Rectal smooth muscle tissue (tissue), 1 donor: ENCODE measurements around the gene DRC7.

Source experiments
- H3K27ac ChIP-seq: one replicate; pipeline ENCODE4 v1.7.0; 2013; ENCODE audit warnings: low read depth, low read length, inconsistent platforms
- H3K27me3 ChIP-seq: one replicate; pipeline ENCODE4 v1.7.0; 2013; ENCODE audit warnings: low read length; ENCODE audit not compliant: control insufficient read depth, insufficient read depth
- H3K36me3 ChIP-seq: one replicate; pipeline ENCODE4 v1.7.0; 2013; ENCODE audit warnings: low read length; ENCODE audit not compliant: control insufficient read depth, insufficient read depth
- H3K4me1 ChIP-seq: one replicate; pipeline ENCODE4 v1.7.0; 2013; ENCODE audit warnings: low read length; ENCODE audit not compliant: control insufficient read depth, insufficient read depth
- H3K4me3 ChIP-seq: one replicate; pipeline ENCODE4 v1.7.0; 2013; ENCODE audit warnings: low read length
- H3K9ac ChIP-seq: one replicate; pipeline ENCODE4 v1.7.0; 2013; ENCODE audit warnings: low read length

Gene DRC7

GRCh38 chr16:57683636-57684545 is 10.7 kb upstream of the DRC7 start:
- Histone ChIP-seq H3K4me1 (no peaks in the 10 kb centered on the region), H3K9ac (no peak overlapping the region), H3K27ac (no peak overlapping the region), H3K36me3 (no peaks in the 10 kb centered on the region), H3K27me3 (no peaks in the 10 kb centered on the region), H3K4me3 (no peak overlapping the region)

DNA sequence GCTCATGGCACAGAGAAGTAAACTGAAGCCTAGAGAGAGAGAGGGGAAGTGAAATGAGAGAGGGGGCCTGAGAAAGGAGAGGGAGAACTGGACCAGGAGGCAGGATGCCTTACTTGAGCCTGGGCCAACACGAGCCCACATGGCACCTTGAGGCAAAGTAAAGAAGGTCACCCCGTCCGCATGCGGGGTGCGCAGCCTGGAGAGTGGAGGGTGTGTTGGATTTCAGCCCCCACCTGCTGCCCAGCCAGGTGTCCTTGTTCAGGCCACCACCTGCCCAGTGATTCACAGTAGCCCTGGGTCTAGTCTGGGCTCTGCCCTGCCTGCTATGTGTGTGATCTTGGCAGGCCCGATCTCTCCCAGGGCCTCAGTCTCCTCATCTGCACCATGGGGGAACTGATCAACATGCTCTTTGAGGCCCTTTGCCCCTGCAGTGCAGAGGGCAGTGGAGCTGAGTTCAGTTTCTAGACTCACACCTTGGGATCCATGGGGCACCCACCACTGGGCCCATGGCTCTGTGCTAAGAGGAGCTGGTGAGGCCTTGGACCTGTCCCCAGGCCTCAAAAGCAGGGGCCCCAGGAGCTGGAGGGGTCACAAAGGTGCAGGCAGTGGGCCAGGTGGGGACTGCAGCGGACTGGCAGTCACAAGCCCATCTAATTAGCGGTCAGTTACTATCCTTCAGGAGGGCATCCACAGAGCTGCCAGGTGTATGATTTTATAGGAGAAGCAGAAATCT is 9.8 kb upstream of the DRC7 start:
- peaks cover 4% of the 10 kb centered on the region for H3K27me3 ChIP-seq
- no peak overlapping the region for H3K27ac ChIP-seq
- no peak overlapping the region for H3K4me3 ChIP-seq
- H3K36me3 ChIP-seq, result no peaks in the 10 kb centered on the region
- no peaks in the 10 kb centered on the region for H3K4me1 ChIP-seq
- H3K9ac ChIP-seq, result no peak overlapping the region

DNA sequence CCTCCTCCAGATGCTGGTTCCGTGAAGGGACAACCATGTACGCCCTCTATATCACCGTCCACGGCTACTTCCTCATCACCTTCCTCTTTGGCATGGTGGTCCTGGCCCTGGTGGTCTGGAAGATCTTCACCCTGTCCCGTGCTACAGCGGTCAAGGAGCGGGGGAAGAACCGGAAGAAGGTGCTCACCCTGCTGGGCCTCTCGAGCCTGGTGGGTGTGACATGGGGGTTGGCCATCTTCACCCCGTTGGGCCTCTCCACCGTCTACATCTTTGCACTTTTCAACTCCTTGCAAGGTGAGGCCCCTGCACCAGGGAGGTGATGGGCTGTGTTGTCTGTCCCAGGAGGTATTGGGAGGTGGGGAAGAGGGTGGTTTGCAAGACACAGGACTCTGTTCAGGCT is 9.0 kb upstream of the DRC7 start:
- H3K4me3 ChIP-seq, result no peak overlapping the region
- no peaks in the 10 kb centered on the region for H3K4me1 ChIP-seq
- peaks cover 5% of the 10 kb centered on the region for H3K27me3 ChIP-seq
- H3K36me3 ChIP-seq, result no peaks in the 10 kb centered on the region
- H3K9ac ChIP-seq, result no peak overlapping the region
- no peak overlapping the region for H3K27ac ChIP-seq

GRCh38 chr16:57686577-57686976 is 8.0 kb upstream of the DRC7 start:
- Histone ChIP-seq H3K27ac (no peak overlapping the region), H3K27me3 (peaks cover 5% of the 10 kb centered on the region), H3K36me3 (no peaks in the 10 kb centered on the region), H3K4me1 (no peaks in the 10 kb centered on the region), H3K9ac (no peak overlapping the region), H3K4me3 (no peak overlapping the region)

- H3K4me1 ChIP-seq, result no peaks in the 10 kb centered on the region
- H3K4me3 ChIP-seq, result no peak overlapping the region
- peaks cover 5% of the 10 kb centered on the region for H3K27me3 ChIP-seq
- H3K36me3 ChIP-seq, result no peaks in the 10 kb centered on the region
- no peak overlapping the region for H3K9ac ChIP-seq
- H3K27ac ChIP-seq, result no peak overlapping the region
Measured at GRCh38 chr16:57687363-57687929, 7.2 kb upstream of the DRC7 start.

- no peaks in the 10 kb centered on the region for H3K36me3 ChIP-seq
- H3K9ac ChIP-seq, result no peak overlapping the region
- H3K4me3 ChIP-seq, result no peak overlapping the region
- peaks cover 5% of the 10 kb centered on the region for H3K27me3 ChIP-seq
- no peaks in the 10 kb centered on the region for H3K4me1 ChIP-seq
- H3K27ac ChIP-seq, result no peak overlapping the region
Measured at GRCh38 chr16:57688487-57688986, 6.1 kb upstream of the DRC7 start.

- Histone ChIP-seq H3K27ac (no peak overlapping the region), H3K4me3 (no peak overlapping the region), H3K9ac (no peak overlapping the region), H3K36me3 (no peaks in the 10 kb centered on the region), H3K27me3 (peaks cover 5% of the 10 kb centered on the region), H3K4me1 (no peaks in the 10 kb centered on the region)
Measured at GRCh38 chr16:57688987-57689761, 5.4 kb upstream of the DRC7 start.

DNA sequence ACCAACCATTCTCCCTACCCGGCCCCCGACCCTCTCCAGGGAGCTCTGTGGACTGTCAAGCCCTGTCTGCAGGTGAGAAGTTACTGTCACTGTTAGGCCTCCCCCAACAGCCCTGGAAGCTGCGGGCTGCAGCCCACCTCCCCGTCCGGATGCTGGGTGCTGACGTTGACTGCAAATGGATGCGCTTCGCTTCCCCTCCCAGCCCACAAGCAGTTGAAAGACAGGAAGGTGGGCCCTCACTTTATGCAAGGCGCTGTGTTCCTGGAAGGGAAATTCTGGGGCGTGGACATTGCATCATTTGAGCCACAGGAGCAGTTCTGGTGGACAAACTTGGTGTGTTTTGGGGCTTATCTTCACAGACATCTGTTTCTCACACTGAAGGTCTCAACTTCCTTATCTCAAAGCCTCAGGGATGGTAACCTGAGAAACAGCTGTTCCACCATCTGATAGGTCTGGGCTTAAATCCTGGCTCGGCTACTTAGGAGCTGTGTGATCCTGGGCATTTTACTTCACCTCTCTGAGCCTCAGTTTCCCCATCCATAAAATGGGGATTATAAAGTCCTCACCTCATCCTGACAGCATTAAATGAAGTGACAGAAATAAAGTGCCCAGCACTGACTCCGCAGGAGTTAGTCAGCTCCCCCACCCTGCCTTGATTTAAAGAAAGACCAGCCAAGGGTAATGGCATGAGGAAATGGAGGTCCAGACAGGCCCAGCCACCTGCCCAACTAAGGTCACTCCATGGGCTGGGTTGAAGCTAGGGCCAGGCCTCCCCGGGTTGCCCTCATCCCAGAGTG is 4.6 kb upstream of the DRC7 start:
- H3K4me3 ChIP-seq, result no peak overlapping the region
- H3K27ac ChIP-seq, result no peak overlapping the region
- H3K4me1 ChIP-seq, result no peaks in the 10 kb centered on the region
- H3K9ac ChIP-seq, result no peak overlapping the region
- no peaks in the 10 kb centered on the region for H3K36me3 ChIP-seq
- peaks cover 5% of the 10 kb centered on the region for H3K27me3 ChIP-seq

- Histone ChIP-seq H3K27me3 (peaks cover 5% of the 10 kb centered on the region), H3K36me3 (no peaks in the 10 kb centered on the region), H3K9ac (no peak overlapping the region), H3K4me3 (no peak overlapping the region), H3K4me1 (no peaks in the 10 kb centered on the region), H3K27ac (no peak overlapping the region)
Measured at GRCh38 chr16:57690782-57691471, 3.7 kb upstream of the DRC7 start.

- Histone ChIP-seq H3K4me1 (no peaks in the 10 kb centered on the region), H3K9ac (no peak overlapping the region), H3K27ac (no peak overlapping the region), H3K36me3 (no peaks in the 10 kb centered on the region), H3K27me3 (peaks cover 5% of the 10 kb centered on the region), H3K4me3 (no peak overlapping the region)
Measured at GRCh38 chr16:57692636-57693035, 2.0 kb upstream of the DRC7 start.

DNA sequence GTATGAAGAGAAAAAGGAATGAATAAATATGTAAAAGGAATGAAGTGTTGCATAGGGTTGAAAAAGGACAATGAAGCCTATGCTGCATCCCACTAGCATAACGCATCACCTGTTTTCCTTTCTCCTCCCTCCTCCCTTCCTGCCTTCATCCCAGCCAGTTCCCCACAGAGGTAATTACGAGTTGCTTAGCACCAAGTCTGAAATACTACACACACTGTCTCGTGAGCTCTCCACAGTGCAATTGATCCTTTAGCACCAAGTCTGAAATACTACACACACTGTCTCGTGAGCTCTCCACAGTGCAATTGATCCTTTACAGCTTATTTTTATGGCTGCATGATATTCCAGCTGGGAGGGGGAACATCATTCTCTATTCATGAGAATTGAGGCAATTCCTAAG is 1.1 kb upstream of the DRC7 start:
- Histone ChIP-seq H3K27ac (no peak overlapping the region), H3K36me3 (no peaks in the 10 kb centered on the region), H3K27me3 (peaks cover 5% of the 10 kb centered on the region), H3K9ac (no peak overlapping the region), H3K4me3 (no peak overlapping the region), H3K4me1 (no peaks in the 10 kb centered on the region)
